Right lobe of liver (tissue), 4 donors: Measurements from ENCODE around the gene APBB1IP.

Source experiments
- POLR2A ChIP-seq: fragments of 450-650 bp; IDR thresholded peaks from one replicate; pipeline ENCODE4 v1.6.1; 2017; ENCODE audit warnings: antibody characterized with exemption, mild to moderate bottlenecking
- TF ChIP-seq, protein P1 (sequence below), 4 donors: fragments of 200-600 bp in 3 of 4; fragments of 450-650 bp in 1 of 4; IDR thresholded peaks; one replicate each; pipeline versions ENCODE4 v1.5.1 to v1.8.0; 2016 to 2022; ENCODE audit warnings: antibody characterized with exemption in 4 of 4, mild to moderate bottlenecking in 2 of 4
- donor health status: DM: no; HTN: no; CAD: no.
- donor health status: DM: no; HTN: no; CAD: no.
- donor health status: DM: no; HTN: yes; CAD: no.

DNA sequence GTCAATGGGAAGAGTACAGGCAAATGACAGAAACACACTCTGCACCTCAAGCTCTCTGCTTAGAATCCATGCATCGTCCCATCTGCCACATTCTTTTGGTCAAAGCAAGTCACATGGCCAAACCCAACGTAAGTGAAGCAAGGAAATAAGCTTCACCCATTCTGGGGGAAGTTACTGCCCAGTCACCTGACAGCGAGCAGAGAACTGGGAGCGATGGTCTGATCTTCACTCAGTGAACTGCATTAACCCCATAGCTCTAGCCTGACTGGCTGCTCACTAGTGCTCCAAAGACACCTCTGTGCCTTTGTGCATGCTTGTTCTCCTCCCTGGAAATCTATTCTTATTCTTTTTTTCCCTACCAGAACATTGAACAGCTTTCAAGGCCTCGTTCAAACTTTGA, 89.9 kb downstream of the APBB1IP start:
- TF ChIP-seq, protein P1, sequence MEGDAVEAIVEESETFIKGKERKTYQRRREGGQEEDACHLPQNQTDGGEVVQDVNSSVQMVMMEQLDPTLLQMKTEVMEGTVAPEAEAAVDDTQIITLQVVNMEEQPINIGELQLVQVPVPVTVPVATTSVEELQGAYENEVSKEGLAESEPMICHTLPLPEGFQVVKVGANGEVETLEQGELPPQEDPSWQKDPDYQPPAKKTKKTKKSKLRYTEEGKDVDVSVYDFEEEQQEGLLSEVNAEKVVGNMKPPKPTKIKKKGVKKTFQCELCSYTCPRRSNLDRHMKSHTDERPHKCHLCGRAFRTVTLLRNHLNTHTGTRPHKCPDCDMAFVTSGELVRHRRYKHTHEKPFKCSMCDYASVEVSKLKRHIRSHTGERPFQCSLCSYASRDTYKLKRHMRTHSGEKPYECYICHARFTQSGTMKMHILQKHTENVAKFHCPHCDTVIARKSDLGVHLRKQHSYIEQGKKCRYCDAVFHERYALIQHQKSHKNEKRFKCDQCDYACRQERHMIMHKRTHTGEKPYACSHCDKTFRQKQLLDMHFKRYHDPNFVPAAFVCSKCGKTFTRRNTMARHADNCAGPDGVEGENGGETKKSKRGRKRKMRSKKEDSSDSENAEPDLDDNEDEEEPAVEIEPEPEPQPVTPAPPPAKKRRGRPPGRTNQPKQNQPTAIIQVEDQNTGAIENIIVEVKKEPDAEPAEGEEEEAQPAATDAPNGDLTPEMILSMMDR (IDR thresholded peaks at IDR 0.05): no peak
- TF ChIP-seq POLR2A: no peak
